ENCODE results near the gene GLI1.

GLI1 gene

GRCh38 chr12:57519796-57520052, 60.1 kb downstream of the GLI1 start:
- Histone ChIP-seq H3K27me3 (ENCODE audit: control insufficient read depth, insufficient read depth, low read length) (no peaks in the 10 kb centered on the region), H3K4me1 (ENCODE audit: control insufficient read depth, low read depth, low read length) (peaks cover 18% of the 10 kb centered on the region), H3K36me3 (ENCODE audit: control insufficient read depth, low read depth, low read length) (peaks cover 38% of the 10 kb centered on the region), H3K4me3 (ENCODE audit: low read length) (peak overlapping the region; percentile 95), H3K9me3 (ENCODE audit: control insufficient read depth, low read depth, low read length) (no peaks in the 10 kb centered on the region), H3K27ac (ENCODE audit: low read length) (peak overlapping the region; percentile 91), H3K9ac (ENCODE audit: low read length) (peak overlapping the region; percentile 91)

- H3K36me3 ChIP-seq (ENCODE audit: control insufficient read depth, low read depth, low read length), result peaks cover 33% of the 10 kb centered on the region
- peak within 1 kb of the TSS; percentile 91 for H3K27ac ChIP-seq (ENCODE audit: low read length)
- H3K9ac ChIP-seq (ENCODE audit: low read length), result peak within 1 kb of the TSS; percentile 91
- H3K4me1 ChIP-seq (ENCODE audit: control insufficient read depth, low read depth, low read length), result peaks cover 18% of the 10 kb centered on the region
- H3K4me3 ChIP-seq (ENCODE audit: low read length), result peak within 1 kb of the TSS; percentile 95
- no peaks in the 10 kb centered on the region for H3K27me3 ChIP-seq (ENCODE audit: control insufficient read depth, insufficient read depth, low read length)
- no peaks in the 10 kb centered on the region for H3K9me3 ChIP-seq (ENCODE audit: control insufficient read depth, low read depth, low read length)
Observed at GRCh38 chr12:57520053-57520818, 60.7 kb downstream of the GLI1 start, which contains the start of gene DDIT3. TSS of gene DDIT3 (minus strand) at chr12:57520514. CDS start at chr12:57517406, 3,108 bp downstream.

GRCh38 chr12:57521525-57522010, 62.0 kb downstream of the GLI1 start:
- Histone ChIP-seq H3K4me1 (ENCODE audit: control insufficient read depth, low read depth, low read length) (peaks cover 18% of the 10 kb centered on the region), H3K9me3 (ENCODE audit: control insufficient read depth, low read depth, low read length) (no peaks in the 10 kb centered on the region), H3K36me3 (ENCODE audit: control insufficient read depth, low read depth, low read length) (peaks cover 20% of the 10 kb centered on the region), H3K4me3 (ENCODE audit: low read length) (peak overlapping the region; percentile 56), H3K9ac (ENCODE audit: low read length) (no peak overlapping the region), H3K27ac (ENCODE audit: low read length) (no peak overlapping the region), H3K27me3 (ENCODE audit: control insufficient read depth, insufficient read depth, low read length) (no peaks in the 10 kb centered on the region)

All from iPS-18a (cell line).